Large intestine (tissue), 3 donors: ENCODE results near the gene FBXO44. TPM values are rescaled to one million over a fixed set of nuclear protein-coding genes. Genes with fewer than 3 reads are reported as not detected.
A peak's percentile ranks its signal among the peaks of the same experiment; 100 is the strongest.

Experiments used
- DNase-seq, 2 donors: peaks; one replicate each; pipeline versions ENCODE4 v3.0.0 to v3.0.0-alpha.2; 2013
- H3K27ac ChIP-seq: one replicate; pipeline ENCODE4 v1.5.1; 2013; ENCODE audit warnings: low read length
- H3K27me3 ChIP-seq: 2 replicates; pipeline ENCODE4 v1.6.1; 2013; ENCODE audit warnings: low read length; ENCODE audit not compliant: control insufficient read depth, insufficient read depth
- H3K36me3 ChIP-seq: 2 replicates; pipeline ENCODE4 v1.6.1; 2013; ENCODE audit warnings: low read length; ENCODE audit not compliant: control insufficient read depth, insufficient read depth
- H3K4me1 ChIP-seq: one replicate; pipeline ENCODE4 v1.6.1; 2013; ENCODE audit warnings: low read length; ENCODE audit not compliant: control insufficient read depth, insufficient read depth
- H3K4me3 ChIP-seq: one replicate; pipeline ENCODE4 v1.5.1; 2013; ENCODE audit warnings: low read length
- H3K9me3 ChIP-seq: one replicate; pipeline ENCODE4 v1.6.1; 2013; ENCODE audit warnings: mild to moderate bottlenecking, low read depth, low read length, moderate library complexity; ENCODE audit not compliant: control insufficient read depth
- WGBS: methylation state at CpG from one replicate; pipeline ENCODE4 v1.1.5; 2013; ENCODE audit warnings: low lambda C conversion rate; ENCODE audit not compliant: insufficient coverage; 5-methylcytosine and 5-hydroxymethylcytosine counted together
- polyA plus RNA-seq: library from polyadenylated mRNA; unstranded; fragments of 120-200 nt; gene quantifications from one replicate; pipeline ENCODE4 v1.2.1, GENCODE V29; 2013

FBXO44 gene
- polyA plus RNA-seq, 1 donor, result 33.6 TPM

GRCh38 chr1:11673089-11673769, 18.6 kb downstream of the FBXO44 start:
- no peak for DNase-seq
- no peaks in the 10 kb centered on the region for H3K9me3 ChIP-seq
- no peaks in the 10 kb centered on the region for H3K27me3 ChIP-seq
- H3K4me1 ChIP-seq, result peaks cover 21% of the 10 kb centered on the region
- WGBS, result 80% methylated on average over 1 of the region's 14 CpGs
- H3K36me3 ChIP-seq, result peaks cover 55% of the 10 kb centered on the region
- H3K4me3 ChIP-seq, result no peak overlapping the region
- H3K27ac ChIP-seq, result no peak overlapping the region

GRCh38 chr1:11674488-11674887, 19.8 kb downstream of the FBXO44 start:
- peaks cover 21% of the 10 kb centered on the region for H3K4me1 ChIP-seq
- no CpG with 5 or more reads among the region's 14 CpGs for WGBS
- no peaks in the 10 kb centered on the region for H3K9me3 ChIP-seq
- no peak for DNase-seq
- H3K27me3 ChIP-seq, result no peaks in the 10 kb centered on the region
- H3K4me3 ChIP-seq, result no peak overlapping the region
- H3K27ac ChIP-seq, result no peak overlapping the region
- peaks cover 50% of the 10 kb centered on the region for H3K36me3 ChIP-seq

DNA sequence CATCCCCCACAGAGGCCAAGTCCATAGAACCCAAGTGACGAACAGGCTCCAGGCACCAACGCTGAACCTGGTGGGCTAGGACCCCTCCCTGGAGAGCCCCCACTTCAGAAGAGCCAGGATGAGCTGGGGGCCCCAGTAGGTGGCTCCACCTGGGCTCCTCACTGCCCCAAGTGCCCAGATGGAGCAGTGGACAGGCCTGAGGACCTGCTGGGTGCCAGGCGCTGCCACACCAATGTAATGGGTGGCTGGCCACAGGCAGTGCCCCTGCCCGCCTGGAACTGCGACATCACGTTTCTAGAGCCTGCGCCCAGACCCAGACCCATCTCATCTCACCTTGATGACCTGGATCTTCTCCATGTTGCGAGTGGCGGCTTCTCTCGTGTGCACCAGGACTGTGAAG, 20.6 kb downstream of the FBXO44 start:
- WGBS, result no CpG with 5 or more reads among the region's 10 CpGs
- H3K4me3 ChIP-seq, result no peak overlapping the region
- H3K9me3 ChIP-seq, result no peaks in the 10 kb centered on the region
- peaks cover 48% of the 10 kb centered on the region for H3K36me3 ChIP-seq
- no peak overlapping the region for H3K27ac ChIP-seq
- peaks cover 21% of the 10 kb centered on the region for H3K4me1 ChIP-seq
- no peaks in the 10 kb centered on the region for H3K27me3 ChIP-seq
- no peak for DNase-seq

GRCh38 chr1:11676386-11677103, 21.9 kb downstream of the FBXO44 start:
- no CpG with 5 or more reads among the region's 10 CpGs for WGBS
- no peaks in the 10 kb centered on the region for H3K27me3 ChIP-seq
- H3K4me3 ChIP-seq, result no peak overlapping the region
- DNase-seq, result no peak
- peaks cover 11% of the 10 kb centered on the region for H3K4me1 ChIP-seq
- H3K27ac ChIP-seq, result no peak overlapping the region
- peaks cover 45% of the 10 kb centered on the region for H3K36me3 ChIP-seq
- peaks cover 3% of the 10 kb centered on the region for H3K9me3 ChIP-seq

DNA sequence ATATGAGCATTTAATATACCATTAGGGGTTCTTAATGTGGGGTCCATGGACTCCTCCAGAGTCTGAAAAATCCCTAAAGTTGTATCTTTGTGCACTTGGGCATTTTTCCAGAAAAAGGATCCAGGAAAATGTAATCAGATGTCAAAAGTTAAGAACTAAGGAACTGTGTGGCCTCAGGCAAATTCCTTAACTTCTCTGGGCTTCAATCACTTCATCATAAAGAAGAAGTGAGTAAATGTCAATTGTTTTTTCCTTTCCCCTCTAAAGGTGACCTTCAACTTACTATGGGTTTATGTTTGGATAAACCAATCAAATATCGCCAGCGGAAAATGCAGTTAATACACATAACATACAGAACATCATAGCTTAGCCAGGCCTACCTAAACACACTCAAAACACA, 23.8 kb downstream of the FBXO44 start:
- DNase-seq, result no peak
- Histone ChIP-seq H3K27me3 (peaks cover 16% of the 10 kb centered on the region), H3K4me3 (no peak overlapping the region), H3K36me3 (peaks cover 36% of the 10 kb centered on the region), H3K27ac (no peak overlapping the region), H3K9me3 (peaks cover 3% of the 10 kb centered on the region), H3K4me1 (no peaks in the 10 kb centered on the region)
- WGBS, result no CpG with 5 or more reads among the region's 2 CpGs

DNA sequence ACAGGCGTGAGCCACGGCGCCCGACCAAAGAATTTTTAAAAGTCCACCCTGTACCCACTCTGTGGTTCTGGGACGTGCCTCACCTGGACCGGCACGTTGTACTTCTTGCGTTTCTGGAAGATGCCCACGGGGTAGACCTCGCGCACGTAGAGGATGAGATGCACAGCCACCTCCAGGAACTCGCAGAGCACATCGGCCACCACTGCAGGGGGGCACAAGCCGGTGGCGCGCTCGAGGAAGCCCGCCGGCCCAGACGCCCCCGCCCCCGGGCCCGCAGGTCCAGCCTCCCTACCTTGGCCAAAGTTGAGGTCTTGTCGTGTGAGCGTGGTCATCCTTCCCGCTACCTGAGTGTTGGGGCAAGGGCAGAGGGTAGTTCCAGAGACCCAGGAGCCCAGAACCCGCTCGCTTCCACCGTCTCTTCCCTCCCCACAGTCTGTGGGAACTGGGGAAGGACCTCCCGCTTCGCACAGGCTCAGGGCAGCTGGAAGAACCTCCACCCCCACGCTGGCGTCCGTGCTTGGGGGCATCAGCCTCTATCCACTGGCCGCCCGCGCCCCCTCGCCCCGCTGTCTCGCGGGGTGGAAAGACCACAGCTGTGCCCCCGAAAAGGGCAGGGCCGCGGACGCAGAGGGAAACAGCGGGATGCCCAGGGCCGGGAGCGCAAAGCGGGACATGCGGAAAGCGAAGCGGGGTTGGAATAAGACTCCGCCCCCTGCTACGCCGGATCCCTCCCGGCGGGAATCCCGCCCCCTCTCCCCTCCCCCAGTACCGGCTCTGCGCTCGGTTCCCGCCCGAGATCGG, 25.8 kb downstream of the FBXO44 start:
- Histone ChIP-seq H3K36me3 (peaks cover 20% of the 10 kb centered on the region), H3K4me1 (no peaks in the 10 kb centered on the region), H3K27me3 (peaks cover 25% of the 10 kb centered on the region), H3K27ac (peak overlapping the region; percentile 29), H3K4me3 (peak overlapping the region; percentile 93), H3K9me3 (peaks cover 3% of the 10 kb centered on the region)
- WGBS, result no CpG with 5 or more reads among the region's 65 CpGs
- DNase-seq, result no peak

- 0% methylated on average over 2 of the region's 71 CpGs for WGBS
- peaks cover 3% of the 10 kb centered on the region for H3K9me3 ChIP-seq
- peak; percentile 77 to 87 for DNase-seq
- H3K4me3 ChIP-seq, result peak within 1 kb of the TSS; percentile 93
- H3K4me1 ChIP-seq, result no peaks in the 10 kb centered on the region
- H3K36me3 ChIP-seq, result peaks cover 13% of the 10 kb centered on the region
- peak within 1 kb of the TSS; percentile 29 for H3K27ac ChIP-seq
- H3K27me3 ChIP-seq, result peaks cover 25% of the 10 kb centered on the region
These were observed 26.5 kb downstream of the FBXO44 start, which contains the start of gene MAD2L2 for GRCh38 chr1:11681071-11681771. Gene MAD2L2 (minus strand): TSS chr1:11681148. CDS start chr1:11680601, 547 bp downstream.

DNA sequence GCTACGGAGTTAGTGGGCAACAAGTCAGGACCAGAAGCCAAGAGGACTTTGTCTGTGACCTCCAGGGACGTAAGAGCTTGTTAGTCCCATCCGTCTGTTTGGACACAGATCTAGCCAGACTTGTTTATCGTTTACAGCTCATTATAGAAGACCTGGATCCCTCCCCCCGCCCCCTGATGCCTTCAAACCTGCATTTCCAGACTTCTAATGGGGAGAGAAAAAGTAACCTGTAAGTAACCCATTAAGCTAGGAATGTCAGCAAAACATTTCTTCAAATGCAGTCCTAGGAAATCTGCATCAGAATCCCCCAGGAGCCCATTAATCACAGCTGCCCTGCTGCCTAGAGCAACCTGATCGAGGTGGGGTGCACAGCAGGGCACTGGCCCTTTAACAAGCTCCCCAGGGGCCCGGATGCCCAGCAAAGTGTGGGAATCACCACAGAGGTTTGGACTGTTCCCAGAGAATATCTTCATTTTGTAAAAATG, 27.7 kb downstream of the FBXO44 start:
- H3K9me3 ChIP-seq, result peaks cover 3% of the 10 kb centered on the region
- H3K27me3 ChIP-seq, result peaks cover 25% of the 10 kb centered on the region
- no CpG with 5 or more reads among the region's 7 CpGs for WGBS
- H3K36me3 ChIP-seq, result peaks cover 2% of the 10 kb centered on the region
- no peaks in the 10 kb centered on the region for H3K4me1 ChIP-seq
- no peak overlapping the region for H3K27ac ChIP-seq
- no peak overlapping the region for H3K4me3 ChIP-seq
- DNase-seq, result no peak

- Histone ChIP-seq H3K36me3 (no peaks in the 10 kb centered on the region), H3K9me3 (peaks cover 3% of the 10 kb centered on the region), H3K27me3 (peaks cover 25% of the 10 kb centered on the region), H3K4me3 (no peak overlapping the region), H3K4me1 (no peaks in the 10 kb centered on the region), H3K27ac (no peak overlapping the region)
- DNase-seq, result no peak
- WGBS, result no CpG with 5 or more reads among the region's 1 CpG
These were observed 28.1 kb downstream of the FBXO44 start for GRCh38 chr1:11682799-11683198.

DNA sequence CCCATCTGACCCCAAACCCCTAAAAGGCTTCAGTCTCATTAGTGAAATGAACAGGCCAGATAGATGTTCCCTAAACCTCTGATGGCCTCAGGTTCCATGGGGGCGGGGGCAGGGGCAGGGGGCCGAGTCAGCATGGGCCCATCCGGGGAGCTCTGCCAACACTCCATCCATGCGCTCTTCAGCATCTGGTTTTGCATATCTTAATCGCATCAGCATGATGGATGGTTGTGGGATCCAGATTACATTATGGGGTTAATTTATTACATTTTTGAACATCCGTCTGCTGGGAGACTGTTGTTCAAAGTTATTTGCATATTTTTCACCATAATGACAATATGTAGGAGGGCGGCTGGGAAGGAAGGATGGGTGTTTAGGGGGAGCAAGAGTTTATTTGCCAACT, 29.4 kb downstream of the FBXO44 start:
- Histone ChIP-seq H3K4me1 (no peaks in the 10 kb centered on the region), H3K27ac (no peak overlapping the region), H3K9me3 (peaks cover 3% of the 10 kb centered on the region), H3K27me3 (peaks cover 29% of the 10 kb centered on the region), H3K4me3 (no peak overlapping the region), H3K36me3 (no peaks in the 10 kb centered on the region)
- WGBS, result no CpG with 5 or more reads among the region's 7 CpGs
- no peak for DNase-seq
